ENCODE data around the gene FAM120AOS.

- TF ChIP-seq CTCF (IDR thresholded peaks at IDR 0.05) (no peak), ZFX (IDR thresholded peaks at IDR 0.05; ENCODE audit: borderline replicate concordance) (no peak)
Observed at GRCh38 chr9:93473411-93473810, 20.0 kb upstream of the FAM120AOS start.
